HPDE6-E6E7 (cell line): ENCODE results near the gene NXN.
"Not testable (repeated sequence)": the region's sequence is repeated elsewhere in the genome, so short reads cannot be mapped to it uniquely, and the experiment has no call there.

Experiments used
- DNase-seq: peaks from one replicate; pipeline ENCODE4 v3.0.0; 2011; ENCODE audit warnings: missing footprints; ENCODE audit errors: extremely low spot score

NXN gene

DNA sequence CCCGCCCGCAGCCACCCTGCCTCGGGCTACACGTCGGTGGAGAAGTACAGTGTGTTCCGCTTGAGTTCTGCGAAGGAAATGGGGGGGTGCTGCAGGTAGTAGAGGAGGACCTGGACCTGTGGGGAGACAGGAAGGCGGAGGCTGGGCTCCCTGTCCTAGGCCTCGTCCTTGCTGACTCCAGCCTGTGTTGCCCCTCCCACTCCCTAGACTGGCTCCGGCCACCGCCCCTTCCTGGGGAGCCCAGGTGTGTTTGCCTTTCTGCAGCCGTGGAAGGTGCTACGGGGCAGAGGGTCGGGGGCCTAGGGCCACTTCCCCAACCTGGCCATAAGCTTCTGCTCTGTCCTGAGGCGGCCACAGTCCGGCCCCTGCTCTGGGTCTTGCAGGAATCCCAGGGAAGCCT lies 26.5 kb upstream of the NXN start:
- DNase-seq, result no peak

DNA sequence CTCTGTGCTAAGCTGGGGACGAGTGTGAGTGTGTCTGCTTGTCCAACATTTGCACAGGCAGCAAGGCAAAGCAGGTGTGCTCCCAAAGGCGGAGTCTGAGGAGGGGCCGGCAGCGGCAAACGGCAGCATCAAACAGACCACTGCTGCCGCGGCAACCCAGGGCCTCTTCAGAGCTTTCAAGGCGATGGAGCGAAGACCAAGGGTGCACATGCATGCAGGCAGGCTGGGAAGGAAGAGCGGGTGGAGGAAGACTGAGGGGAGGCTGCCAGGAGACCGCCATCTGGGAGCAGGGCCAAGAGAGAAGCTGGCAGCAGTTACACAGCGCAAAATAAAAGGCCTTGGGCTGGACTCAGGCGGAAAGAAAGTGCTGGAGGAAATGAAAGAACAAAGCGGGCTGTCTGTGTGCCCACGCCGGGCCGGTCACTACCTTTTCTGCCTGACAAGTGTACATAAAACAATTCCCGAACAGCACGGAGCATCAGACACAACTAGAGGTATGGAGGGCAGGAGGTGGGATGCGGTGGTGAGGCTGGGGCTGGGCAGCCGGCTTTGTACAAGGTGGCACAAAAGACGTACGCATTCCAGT lies 25.9 kb upstream of the NXN start:
- DNase-seq, result no peak

DNA sequence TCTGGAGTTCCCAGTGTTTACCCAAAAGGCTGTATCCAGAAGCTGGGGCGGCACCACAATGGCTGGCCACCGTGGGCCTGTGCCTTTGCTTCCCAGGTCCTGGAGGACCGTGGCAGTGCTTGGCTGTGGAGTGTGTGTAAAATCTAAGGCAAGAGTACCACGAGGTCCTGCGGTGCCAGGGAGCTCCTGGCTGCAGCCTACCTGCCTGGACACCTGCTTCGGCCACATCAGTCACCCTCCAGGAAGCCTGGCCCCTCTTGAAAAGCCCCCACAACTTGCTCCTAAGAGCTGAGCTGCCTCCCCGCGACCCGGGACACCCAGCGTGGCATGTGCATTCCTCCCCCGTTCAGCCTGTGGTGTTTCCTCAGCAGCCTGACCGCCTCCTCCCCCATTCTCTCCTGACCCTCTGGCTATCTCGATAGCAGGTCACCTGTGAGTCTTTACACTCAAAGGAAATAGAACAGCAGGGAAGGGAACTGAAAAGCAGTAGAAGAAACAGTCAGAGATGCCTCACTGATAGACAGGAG lies 25.3 kb upstream of the NXN start:
- no peak for DNase-seq

DNA sequence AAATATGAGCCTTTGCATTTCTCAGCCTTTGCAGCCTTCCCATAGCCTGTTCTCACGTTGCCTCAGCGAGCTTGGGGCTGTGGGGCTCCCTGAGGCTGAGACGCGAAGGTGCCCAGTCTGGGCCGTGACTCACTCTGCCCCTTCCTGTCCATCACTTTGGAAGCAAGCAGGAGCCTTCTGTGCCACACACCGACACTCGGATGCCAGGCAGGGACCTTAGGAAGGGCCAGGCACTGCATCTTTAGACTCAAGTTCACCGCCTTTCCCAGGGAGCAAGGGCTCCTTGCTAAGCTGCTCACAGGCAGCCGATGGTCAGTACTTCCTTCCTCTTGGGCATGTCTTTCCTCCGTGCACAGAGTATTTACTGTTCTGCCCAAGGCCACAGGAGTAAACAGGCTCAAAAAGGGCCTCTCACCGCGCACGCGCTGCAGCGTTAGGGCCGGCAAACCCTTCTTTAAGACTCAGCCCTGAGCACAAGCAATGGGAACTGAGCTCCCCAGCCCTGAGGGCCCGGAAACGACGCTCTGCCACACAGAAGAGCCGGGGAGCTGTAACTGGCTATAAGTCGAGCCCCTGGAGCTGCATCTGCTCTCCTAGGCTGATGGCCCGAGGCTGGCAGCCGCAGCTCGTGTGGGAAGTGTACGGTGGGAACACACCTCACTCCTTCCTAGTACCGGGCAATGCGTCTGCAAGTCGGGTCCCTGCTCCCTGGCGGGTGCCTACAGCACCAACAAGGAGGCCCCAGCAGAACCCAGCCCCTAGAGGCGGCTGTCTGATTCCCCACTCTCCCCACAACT lies 24.6 kb upstream of the NXN start:
- no peak for DNase-seq

DNA sequence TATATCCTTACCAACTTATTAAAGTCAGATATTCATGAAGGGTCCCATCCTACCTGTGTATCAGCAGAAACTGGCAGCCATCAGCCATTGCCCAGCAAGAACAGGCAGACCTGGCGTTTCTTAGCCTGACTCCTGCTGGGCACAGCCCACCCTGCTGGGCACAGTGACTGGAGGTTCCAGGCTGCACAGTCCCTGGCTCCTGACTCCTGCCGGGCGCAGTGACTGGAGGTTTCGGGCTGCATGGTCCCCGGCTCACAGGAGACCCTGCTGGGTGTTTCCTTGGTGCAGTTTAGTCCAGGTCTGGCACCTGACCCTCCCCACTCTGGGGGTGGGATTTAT lies 24.0 kb upstream of the NXN start:
- no peak for DNase-seq

DNA sequence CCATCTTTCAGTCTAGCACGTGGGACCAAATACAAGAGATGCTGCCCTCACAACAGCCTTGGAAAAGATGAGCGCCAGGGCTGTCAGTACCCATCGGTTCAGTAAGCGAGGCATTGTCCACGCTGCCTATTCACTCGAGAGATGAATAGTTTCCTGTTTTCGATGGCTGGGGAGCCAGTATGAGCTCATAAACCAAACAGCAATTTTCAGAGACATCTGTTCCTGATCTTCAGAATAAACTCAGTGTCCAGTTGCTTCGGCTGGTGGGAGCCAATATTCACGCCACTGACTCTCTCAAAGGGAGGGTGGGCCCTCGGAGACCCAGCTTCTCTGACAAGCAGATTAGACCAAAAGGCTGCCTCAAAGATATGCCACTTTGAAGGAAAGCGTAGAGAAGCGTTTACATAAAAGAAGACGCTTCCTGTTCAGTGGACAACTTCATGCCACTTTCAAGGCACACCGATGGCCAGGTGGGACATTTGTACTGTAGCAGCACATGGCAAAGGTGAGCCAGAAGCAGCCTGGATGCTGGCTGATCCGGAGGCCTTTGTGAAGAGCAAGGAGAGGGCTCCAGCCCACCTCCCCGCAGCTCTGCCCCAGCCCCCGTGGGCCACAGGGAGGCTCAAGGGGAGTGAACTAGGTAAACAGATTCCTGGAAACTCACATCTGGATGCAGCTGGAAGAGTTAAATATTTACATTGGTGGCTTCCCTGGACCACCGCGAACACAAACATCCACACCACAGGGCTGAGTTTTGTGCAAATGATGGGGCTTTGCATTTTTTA lies 23.4 kb upstream of the NXN start:
- DNase-seq, result no peak

DNA sequence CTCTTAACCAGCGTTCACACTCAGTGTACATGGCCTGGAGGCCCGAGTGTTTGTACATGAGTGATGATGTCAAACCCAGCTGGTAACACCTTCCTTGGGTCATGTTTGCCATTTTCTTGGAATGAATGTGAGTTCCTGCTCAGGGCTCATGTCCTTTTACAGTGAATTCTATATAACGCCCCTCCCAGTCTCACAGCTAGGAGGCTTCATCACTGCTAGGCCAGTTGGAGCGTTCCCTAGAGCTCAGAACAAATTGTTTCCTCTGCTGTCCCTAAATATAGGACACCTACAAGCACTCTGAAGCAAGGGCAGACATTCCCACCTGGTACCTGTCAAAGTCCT lies 22.8 kb upstream of the NXN start:
- no peak for DNase-seq

DNA sequence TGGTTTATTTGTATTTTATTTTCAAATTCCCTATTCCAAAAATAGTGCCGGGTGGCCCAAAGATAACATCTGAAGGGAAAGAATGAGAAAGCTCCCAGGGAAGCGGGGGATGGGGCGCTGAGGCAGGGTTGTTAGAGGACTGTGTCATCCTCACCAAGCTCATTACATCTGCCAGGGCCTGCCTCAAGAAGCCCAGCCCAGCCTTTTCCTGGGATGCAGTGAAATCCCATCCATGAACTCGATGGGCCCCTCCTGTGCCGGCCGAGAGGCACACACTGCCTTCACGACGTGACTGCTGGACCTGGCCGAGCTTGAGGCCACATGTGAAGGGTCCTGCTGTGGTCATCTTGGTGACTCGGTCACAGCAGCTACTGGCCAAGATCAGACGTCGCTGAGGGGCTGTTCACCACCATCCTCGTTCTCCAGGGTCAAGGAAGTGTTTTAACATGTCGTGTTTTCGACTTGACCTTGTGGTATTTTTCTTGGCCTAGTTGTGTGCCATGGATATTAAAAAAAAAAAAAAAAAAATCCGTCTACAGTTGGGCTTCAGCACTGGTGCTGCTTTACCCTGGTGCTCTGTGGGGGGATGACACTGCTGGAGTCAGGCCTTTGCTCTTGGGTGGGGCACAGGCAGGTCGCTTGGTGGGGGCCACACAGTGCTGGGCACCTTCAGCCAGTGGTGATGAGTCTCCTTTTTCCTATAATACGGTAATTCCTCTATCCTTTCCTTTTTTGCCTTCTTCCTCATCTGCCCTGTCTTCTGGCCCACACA lies 22.2 kb upstream of the NXN start:
- no peak for DNase-seq

DNA sequence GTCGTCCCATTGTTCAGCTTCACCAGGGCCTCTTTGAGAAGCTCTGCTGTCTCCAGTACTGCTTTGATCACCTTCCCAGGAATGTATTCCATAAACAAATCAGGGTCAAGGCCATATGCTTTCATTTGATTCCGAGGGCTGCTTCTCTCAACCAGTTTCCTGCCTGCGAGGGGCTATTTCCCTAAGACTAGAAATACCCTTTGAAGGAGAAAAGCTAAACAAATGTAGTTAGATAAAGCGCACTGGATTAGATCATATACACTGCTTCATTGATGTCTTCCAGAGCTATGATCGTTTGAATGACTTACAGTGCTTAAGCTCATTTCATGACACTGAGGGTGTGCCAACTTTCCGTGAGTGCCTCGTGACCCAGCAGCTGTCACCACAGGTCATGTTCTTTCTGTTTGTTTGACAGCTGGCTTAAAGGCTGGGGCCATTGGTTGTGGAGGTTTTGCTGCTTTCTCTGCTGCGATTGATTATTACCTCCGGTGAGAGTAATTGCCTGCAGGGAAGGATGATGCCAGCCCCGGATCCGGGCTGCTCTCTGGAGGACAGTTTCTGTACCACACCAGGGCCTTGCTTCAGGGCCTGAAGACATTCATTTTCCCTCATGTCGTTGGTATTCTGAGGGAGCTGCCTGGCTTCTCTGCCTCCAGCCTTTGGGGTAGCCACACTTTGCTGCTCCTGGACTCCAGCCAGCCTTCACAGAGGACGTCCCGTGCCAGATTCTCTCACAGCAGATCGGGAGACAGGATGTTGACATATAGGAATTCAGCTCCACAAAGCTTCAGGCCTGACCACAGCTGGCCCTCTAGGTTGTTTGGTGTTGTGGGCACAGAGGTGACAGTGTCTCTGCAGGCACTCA lies 21.3 kb upstream of the NXN start:
- DNase-seq, result no peak

DNA sequence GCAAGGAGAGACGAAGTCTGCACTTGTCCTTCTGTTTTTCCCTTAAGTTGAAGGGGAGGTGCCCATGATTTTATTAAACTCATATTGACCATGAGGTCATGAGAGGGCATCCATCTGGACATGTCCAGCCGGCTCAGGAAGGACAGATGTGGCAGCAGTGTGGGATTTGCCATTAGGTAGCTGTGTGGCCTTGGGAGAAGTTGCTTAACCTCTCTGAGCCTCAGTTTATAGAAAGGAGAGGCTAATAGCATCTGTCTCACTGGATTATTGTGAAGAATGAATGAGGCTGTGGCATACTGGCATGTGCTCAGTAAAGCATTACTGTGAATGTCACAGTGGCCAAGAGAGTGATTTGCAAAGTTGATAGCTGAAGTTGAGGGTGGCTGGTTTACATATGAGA lies 18.5 kb upstream of the NXN start:
- DNase-seq, result no peak

DNA sequence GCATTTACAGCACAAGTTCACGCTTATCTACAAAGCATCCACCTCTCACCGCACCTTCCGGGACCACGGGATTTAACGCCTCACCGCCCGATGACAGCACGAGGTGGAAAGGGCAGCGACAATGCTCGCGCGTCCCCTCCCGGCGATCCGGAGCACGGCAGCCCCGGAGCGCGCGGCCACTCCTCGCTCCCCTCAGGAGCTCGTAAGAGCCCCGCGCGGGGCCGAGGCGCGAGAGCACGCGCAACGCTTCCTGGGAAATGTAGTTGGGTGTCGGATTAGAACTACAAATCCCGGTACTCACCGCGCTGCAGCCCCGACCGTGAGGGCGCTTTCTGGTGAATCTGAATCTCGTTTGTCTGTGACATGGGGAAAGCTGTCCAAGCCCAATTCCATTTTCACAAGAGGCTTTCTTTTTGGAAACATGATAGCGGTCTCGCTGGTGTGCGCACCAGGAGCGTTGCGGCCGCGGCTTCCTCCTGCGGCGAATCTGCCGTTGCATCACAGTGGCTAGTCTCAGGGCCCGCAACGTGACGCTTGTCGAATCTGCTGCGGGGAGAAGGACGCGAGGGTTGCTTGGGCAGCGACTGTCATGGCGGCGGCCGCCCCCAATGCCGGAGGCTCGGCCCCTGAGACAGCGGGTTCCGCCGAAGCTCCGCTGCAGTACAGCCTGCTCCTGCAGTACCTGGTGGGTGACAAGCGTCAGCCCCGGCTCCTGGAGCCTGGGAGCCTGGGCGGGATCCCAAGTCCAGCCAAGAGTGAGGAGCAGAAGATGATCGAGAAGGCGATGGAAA lies 17.2 kb upstream of the NXN start, which contains the start of gene TIMM22:
TSS of gene TIMM22 (plus strand) at position 576 of the 791 bp plus-strand sequence. CDS start at position 590, 14 bp downstream.
- peak; percentile 95 for DNase-seq

DNA sequence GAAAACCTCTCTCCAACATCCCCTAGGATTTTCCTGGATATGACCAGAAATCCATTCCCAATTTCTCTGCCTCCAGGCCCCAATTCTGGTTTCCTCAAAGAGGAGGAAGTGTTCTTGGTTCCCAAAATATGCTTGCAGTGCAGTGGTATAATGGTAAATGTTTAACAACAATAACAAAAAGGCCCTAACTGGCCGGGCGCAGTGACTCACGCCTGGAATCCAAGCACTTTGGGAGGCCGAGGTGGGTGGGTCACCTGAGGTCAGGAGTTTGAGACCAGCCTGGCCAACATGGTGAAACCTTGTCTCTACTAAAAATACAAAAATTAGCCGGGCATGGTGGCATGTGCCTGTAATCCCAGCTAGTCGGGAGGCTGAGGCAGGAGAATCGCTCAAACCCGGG lies 15.7 kb upstream of the NXN start:
- not testable (repeated sequence) for DNase-seq

DNA sequence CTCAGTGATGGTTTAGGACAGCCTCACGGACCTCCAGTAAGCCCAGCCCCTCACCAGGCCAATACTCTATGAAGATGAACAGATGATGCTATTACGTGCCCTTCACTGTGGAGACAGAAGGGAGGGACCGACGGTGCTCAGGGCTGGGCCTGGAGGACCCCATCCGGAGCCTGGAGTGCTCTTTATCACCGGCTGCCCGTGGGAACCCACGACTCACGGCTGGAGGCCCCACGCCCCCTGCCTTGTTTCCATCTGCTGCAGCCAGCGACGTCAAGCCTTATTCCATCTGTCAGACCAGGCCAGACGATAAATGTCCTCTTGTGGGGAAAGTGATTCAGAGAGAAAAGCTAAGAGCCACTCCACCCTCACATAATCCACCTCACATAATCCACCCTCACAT lies 13.4 kb upstream of the NXN start:
- DNase-seq, result no peak

DNA sequence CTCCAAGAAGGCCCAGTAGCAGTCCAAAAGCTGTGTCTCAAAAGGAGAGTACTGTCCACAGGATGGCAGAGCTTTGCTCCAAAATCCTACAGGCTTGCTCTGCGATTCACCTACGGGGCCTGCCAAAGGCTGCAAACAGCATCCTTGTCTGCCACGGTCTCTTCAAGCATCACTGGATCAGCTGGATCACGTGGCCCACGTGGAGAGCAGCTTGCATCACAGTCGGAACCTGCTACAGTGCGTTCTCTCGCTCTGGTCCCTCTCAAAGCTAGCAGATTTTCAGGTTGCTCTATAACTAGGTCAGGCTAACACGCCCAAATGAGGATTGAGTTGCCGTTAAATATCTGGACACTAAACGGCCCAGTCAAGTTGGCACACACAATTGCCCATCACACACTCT lies 9.0 kb upstream of the NXN start:
- DNase-seq, result no peak

DNA sequence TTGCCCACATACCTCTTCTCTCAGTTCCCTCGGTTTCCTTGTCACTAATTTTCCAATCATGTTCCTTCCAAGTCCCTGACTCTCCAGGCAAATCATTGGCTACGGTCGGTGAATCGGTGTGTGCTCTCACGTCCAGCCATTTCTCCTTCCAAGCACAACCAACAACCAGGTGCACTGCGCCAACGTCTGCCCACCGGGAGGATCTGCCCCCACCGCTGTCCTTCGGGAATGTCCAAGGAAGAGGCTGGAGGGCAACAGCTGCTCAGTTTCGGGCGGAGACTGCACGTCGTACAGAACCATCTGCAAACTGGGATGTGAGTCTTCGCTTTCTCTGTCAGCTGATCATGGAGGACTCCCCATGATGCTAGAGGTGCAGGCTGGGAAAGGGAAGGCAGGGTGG lies 8.4 kb upstream of the NXN start:
- no peak for DNase-seq

DNA sequence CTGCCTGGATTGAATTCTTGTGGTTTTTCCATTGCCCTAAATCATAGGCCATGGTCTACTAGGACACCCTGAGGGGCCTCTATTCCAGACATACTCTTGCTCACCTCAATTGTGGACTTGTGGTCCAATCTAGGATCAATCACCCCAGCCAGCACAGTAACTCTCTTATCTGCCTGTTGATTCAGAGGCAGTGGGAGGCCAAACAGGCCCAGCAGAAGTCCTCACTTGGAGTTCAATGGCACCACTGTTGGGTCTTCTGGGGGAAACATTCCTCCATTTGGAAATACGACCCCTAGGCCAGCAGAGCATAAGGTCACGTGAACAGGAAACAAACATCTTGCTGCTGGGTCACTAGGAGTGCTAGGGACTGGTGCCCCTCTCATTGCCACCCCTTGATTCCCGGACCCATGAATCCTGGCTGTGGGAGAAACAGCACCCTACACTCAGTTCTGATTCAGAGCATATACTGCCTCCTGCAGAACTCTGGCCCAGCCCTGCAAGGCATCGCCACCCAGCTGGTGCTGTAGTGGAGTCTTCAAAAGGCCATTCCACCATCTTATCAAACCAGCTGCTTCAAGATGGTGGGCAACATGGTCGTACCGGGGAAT lies 6.8 kb upstream of the NXN start:
- DNase-seq, result no peak

DNA sequence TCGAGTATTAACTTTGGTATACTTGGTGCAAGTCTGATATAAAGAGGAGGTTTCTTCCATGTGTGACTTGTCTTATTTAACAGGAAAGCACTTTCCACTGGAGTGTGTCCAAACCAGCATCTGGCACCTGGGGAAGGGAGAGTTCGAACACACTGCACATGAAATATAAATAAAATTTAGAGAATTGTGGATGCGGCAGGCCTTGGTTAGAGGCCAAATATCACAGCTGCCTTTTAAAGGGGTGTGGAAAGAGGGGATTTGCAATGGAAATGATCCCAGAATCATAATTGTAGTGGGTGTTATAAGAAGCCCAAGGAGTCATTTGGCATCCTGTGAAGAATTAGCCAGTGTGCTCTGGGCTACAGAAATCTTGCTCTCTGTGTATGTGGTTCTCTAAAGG lies 4.3 kb upstream of the NXN start:
- no peak for DNase-seq

DNA sequence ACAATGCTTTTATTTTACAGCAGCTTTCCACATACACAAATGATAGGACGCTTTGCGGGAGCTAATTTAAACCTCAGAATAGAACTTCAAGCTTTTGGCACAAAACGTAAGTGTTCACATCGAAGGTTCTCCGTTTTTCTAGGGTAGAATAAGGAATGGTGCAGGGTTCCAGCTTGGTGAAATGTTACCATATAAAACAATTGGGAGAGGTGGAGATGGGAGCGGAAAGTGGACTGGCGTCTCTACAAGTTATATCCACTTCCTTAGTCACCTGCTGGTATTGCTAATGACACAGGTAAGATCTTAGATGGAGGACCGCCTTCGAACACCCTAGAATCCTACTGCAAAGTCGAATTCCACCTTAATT lies 1.7 kb upstream of the NXN start:
- no peak for DNase-seq

DNA sequence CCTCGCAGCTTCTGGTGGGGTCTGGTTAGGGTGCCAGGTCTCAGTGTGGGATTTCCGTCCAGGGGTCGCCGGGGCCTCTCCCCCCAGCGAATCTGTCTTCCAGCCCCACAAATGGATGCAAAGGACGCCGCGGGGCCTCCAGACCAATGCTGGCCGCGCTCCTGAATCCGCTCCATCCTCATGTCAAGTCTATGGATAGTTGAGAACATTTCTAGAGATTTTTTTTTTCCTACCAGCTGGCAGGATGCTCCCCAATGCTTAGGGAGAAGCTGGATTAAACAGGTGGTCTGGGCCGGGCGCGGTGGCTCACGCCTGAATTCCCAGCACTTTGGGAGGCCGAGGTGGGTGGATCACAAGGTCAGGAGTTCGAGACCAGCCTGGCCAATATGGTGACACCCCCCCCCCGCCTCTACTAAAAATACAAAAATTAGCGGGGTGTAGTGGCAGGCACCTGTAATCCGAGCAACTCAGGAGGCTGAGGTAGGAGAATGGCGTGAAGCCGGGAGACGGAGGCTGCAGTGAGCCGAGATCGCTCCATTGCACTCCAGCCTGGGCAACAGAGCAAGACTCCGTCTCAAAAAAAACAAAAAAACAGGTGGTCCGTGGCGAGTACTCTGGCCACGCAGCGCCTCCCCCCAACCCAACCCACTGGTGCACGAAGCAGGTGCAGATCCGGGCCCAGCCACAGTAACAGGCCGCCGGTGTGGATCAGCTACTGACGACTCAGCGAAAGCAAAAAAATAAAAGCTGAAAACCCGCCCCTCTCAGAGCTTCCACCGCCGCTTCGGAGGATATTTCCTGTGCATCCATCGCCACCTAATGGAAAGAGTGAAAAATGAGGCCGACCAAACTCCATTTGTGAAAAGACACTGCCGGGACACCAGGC lies 1.1 kb upstream of the NXN start:
- peak; percentile 66 for DNase-seq
